Effector memory CD4-positive, alpha-beta T cell (primary cell): ENCODE results near the gene DLGAP5.
A peak's percentile ranks its signal among the peaks of the same experiment; 100 is the strongest.

Source experiments
- DNase-seq, 3 donors: peaks; one replicate each; pipeline ENCODE4 v3.0.0-alpha.2; 2020
- H3K27ac ChIP-seq: 2 replicates; pipeline ENCODE4 v1.7.0; 2013; ENCODE audit warnings: mild to moderate bottlenecking, low read length, moderate library complexity; ENCODE audit not compliant: insufficient read depth, poor library complexity, severe bottlenecking
- H3K27me3 ChIP-seq: replicated peaks from 2 replicates; pipeline ENCODE4 v1.7.0; 2013; ENCODE audit warnings: mild to moderate bottlenecking, low read length; ENCODE audit not compliant: insufficient read depth, control insufficient read depth, poor library complexity, severe bottlenecking
- H3K36me3 ChIP-seq: 2 replicates; pipeline ENCODE4 v1.7.0; 2013; ENCODE audit warnings: mild to moderate bottlenecking, low read length, moderate library complexity; ENCODE audit not compliant: control insufficient read depth, insufficient read depth
- H3K4me1 ChIP-seq: 2 replicates; pipeline ENCODE4 v1.7.0; 2013; ENCODE audit warnings: low read length, mild to moderate bottlenecking; ENCODE audit not compliant: control insufficient read depth, insufficient read depth, poor library complexity, severe bottlenecking
- H3K4me3 ChIP-seq: 2 replicates; pipeline ENCODE4 v1.7.0; 2013; ENCODE audit warnings: low read length, low read depth, mild to moderate bottlenecking; ENCODE audit not compliant: insufficient read depth, poor library complexity, severe bottlenecking
- H3K9me3 ChIP-seq: 2 replicates; pipeline ENCODE4 v1.7.0; 2013; ENCODE audit warnings: mild to moderate bottlenecking, low read length, moderate library complexity; ENCODE audit not compliant: control insufficient read depth

The DLGAP5 gene

DNA sequence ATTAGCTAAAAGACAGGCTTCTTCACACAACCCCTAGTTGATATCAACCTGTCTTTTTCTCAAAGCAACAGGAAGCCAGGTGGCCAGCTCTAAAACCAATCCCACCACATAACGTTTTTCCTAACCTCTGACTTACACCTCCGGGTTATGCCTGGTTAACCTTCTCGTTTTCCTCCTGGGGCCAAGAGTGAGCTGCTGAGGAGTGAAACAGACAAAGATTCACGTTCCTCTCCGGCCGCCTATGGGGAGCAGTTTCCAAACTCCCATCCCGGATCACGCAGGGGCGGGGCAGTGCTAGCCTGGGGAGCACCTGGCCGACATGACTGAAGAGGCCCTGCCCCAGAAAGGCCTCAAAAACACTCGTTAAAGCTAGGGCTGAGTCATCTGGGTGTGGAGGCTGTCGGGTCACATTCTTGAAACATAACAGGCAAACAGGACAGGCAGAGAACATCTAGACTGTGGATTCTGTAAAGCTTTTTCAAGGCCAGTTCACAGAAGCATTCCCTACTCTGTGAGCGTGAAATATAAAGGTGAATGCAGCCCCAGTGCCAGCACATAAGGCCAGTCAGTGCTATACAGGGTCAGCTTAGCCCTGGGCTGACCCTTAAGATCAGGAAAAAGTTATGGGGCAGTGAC, 88.3 kb downstream of the DLGAP5 start:
- Histone ChIP-seq H3K36me3 (no peaks in the 10 kb centered on the region), H3K4me1 (peaks cover 29% of the 10 kb centered on the region), H3K9me3 (no peaks in the 10 kb centered on the region), H3K27me3 (no peaks in the 10 kb centered on the region), H3K27ac (peak overlapping the region; percentile 57), H3K4me3 (no peak overlapping the region)
- peak; percentile 35 to 55 (median 53) for DNase-seq

DNA sequence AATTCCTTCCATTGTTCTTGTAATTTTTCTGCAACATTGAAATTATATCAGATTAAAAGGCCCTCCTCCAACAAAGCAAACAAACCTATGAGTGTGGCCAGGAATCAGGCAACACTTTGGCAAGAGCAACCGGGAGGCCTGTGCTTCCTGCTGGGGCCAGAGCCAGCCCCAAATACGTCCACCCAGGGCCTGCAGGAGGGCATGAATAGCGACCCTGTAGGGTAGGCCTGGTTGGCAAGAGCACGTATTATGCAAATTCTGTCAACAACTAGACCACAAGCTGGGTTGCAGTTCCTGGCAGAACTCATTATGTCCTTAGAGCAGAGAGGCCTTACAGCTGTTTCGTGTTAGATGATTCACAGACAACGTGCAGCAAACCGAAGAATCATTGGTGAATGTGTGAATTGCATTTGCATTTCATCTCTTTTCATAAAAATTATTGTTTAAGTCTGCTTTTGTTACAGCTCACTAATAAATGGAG, 89.2 kb downstream of the DLGAP5 start:
- Histone ChIP-seq H3K4me3 (no peak overlapping the region), H3K27me3 (no peaks in the 10 kb centered on the region), H3K27ac (peak overlapping the region; percentile 57), H3K4me1 (peaks cover 22% of the 10 kb centered on the region), H3K36me3 (no peaks in the 10 kb centered on the region), H3K9me3 (no peaks in the 10 kb centered on the region)
- peak; percentile 19 to 29 (median 24) for DNase-seq

- H3K4me1 ChIP-seq = peaks cover 22% of the 10 kb centered on the region
These were observed 89.7 kb downstream of the DLGAP5 start for GRCh38 chr14:55101698-55102097.

DNA sequence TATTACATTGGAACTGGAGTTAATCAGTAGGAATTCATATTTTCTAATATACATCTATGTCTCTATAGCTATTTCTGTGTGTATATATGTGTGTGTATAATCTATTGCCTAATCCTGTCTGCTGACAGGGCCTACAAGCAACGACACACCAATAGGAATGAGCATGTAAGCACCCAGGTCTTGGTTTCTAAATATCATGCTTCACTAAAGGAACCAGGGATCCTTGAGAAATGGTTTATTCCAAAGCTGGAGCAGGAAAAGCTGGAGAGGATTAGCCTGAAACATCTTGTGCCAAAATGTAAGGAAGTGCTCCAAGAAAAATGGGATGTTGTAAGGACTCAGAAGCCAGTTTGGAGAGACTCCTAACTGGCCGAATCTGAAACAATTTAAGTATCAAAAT, 91.6 kb downstream of the DLGAP5 start:
- H3K4me1 ChIP-seq = peaks cover 22% of the 10 kb centered on the region

More at GRCh38 chr14:55101698-55102097, 89.7 kb downstream of the DLGAP5 start:
- H3K4me3 ChIP-seq = no peak overlapping the region
- DNase-seq = no peak
- H3K9me3 ChIP-seq = no peaks in the 10 kb centered on the region
- H3K27ac ChIP-seq = peak overlapping the region; percentile 57
- H3K36me3 ChIP-seq = no peaks in the 10 kb centered on the region
- H3K27me3 ChIP-seq = no peaks in the 10 kb centered on the region

GRCh38 chr14:55098561-55098898, 92.9 kb downstream of the DLGAP5 start:
- no peaks in the 10 kb centered on the region for H3K27me3 ChIP-seq

More for the DNA sequence above, 91.6 kb downstream of the DLGAP5 start:
- Histone ChIP-seq H3K36me3 (no peaks in the 10 kb centered on the region), H3K4me3 (no peak overlapping the region), H3K9me3 (no peaks in the 10 kb centered on the region), H3K27me3 (no peaks in the 10 kb centered on the region), H3K27ac (no peak overlapping the region)
- DNase-seq = no peak

More at GRCh38 chr14:55098561-55098898, 92.9 kb downstream of the DLGAP5 start:
- Histone ChIP-seq H3K9me3 (no peaks in the 10 kb centered on the region), H3K4me3 (no peak overlapping the region), H3K27ac (no peak overlapping the region), H3K36me3 (no peaks in the 10 kb centered on the region), H3K4me1 (peaks cover 11% of the 10 kb centered on the region)
- DNase-seq = no peak
